HEK293 (cell line): ENCODE results near the gene RGN.

Experiments
- CTCF ChIA-PET: fragments of 350-600 bp; formaldehyde crosslinking; extraction: SDS; loops from one replicate; lab custom pipeline; 2021; ENCODE audit warnings: antibody characterized with exemption; lab: Yijun Ruan, JAX
- POLR2A ChIA-PET: fragments of 300-600 bp; formaldehyde crosslinking; extraction: SDS; loops from one replicate; lab custom pipeline; 2020; ENCODE audit warnings: antibody characterized with exemption, inconsistent platforms; lab: Yijun Ruan, JAX
- H3K27ac ChIP-seq: fragments of 200-500 bp; sonication (Bioruptor generic); 2 replicates; pipeline ENCODE4 v1.5.1; 2014; ENCODE audit warnings: low read depth, low read length, control low read depth, inconsistent platforms; ENCODE audit errors: extremely low read depth
- H3K36me3 ChIP-seq, 2 experiments: fragments of 200-500 bp in 1 of 2; sonication (Bioruptor generic) in 1 of 2; 1 replicate in 1 of 2; 2 replicates in 1 of 2; pipeline ENCODE4 v1.5.1; 2014 to 2017; ENCODE audit warnings: inconsistent platforms in 2 of 2, low read length in 2 of 2; ENCODE audit not compliant: control insufficient read depth in 2 of 2, insufficient read depth in 1 of 2
- H3K4me1 ChIP-seq: fragments of 200-500 bp; sonication (Bioruptor generic); 2 replicates; pipeline ENCODE4 v1.5.1; 2014; ENCODE audit warnings: mild to moderate bottlenecking, low read length, inconsistent platforms; ENCODE audit not compliant: control insufficient read depth, insufficient read depth
- H3K4me3 ChIP-seq: 2 replicates; pipeline ENCODE4 v1.5.1; 2011; ENCODE audit warnings: low read depth, mild to moderate bottlenecking, control low read depth, low read length, moderate library complexity
- H3K9me3 ChIP-seq: fragments of 200-500 bp; sonication (Bioruptor generic); 2 replicates; pipeline ENCODE4 v1.5.1; 2014; ENCODE audit warnings: low read depth, low read length, inconsistent platforms; ENCODE audit not compliant: control insufficient read depth, insufficient read depth
- BCL11A ChIP-seq: fragments of 450-650 bp; formaldehyde crosslinking; IDR thresholded peaks from 2 replicates; pipeline ENCODE4 v1.5.1; 2016; ENCODE audit warnings: low read depth, missing biosample characterization, missing genetic modification characterization
- KLF16 ChIP-seq: fragments of 450-650 bp; formaldehyde crosslinking; IDR thresholded peaks from 2 replicates; pipeline ENCODE4 v1.5.1; 2017; ENCODE audit warnings: missing biosample characterization, missing genetic modification characterization
- OVOL3 ChIP-seq: fragments of 450-650 bp; formaldehyde crosslinking; IDR thresholded peaks from 2 replicates; pipeline ENCODE4 v1.5.1; 2016; ENCODE audit warnings: missing biosample characterization, missing genetic modification characterization
- SCRT1 ChIP-seq: fragments of 450-650 bp; formaldehyde crosslinking; IDR thresholded peaks from 2 replicates; pipeline ENCODE4 v1.5.1; 2016; ENCODE audit warnings: missing biosample characterization, missing genetic modification characterization, borderline replicate concordance
- SETDB1 ChIP-seq: IDR thresholded peaks from one replicate; pipeline ENCODE4 v1.6.1; 2017; ENCODE audit warnings: mild to moderate bottlenecking, low read length, moderate library complexity, mixed read lengths; ENCODE audit not compliant: insufficient read length
- TRIM28 ChIP-seq: IDR thresholded peaks from 2 replicates; pipeline ENCODE4 v1.6.1; 2011; ENCODE audit warnings: low read length, control low read depth, borderline replicate concordance
- WT1 ChIP-seq: fragments of 450-650 bp; formaldehyde crosslinking; IDR thresholded peaks from 2 replicates; pipeline ENCODE4 v1.5.1; 2016; ENCODE audit warnings: missing biosample characterization, missing genetic modification characterization
- ZBTB20 ChIP-seq: fragments of 450-650 bp; formaldehyde crosslinking; IDR thresholded peaks from 2 replicates; pipeline ENCODE4 v1.5.1; 2016; ENCODE audit warnings: missing biosample characterization, missing genetic modification characterization
- ZBTB48 ChIP-seq: fragments of 450-650 bp; formaldehyde crosslinking; IDR thresholded peaks from 2 replicates; pipeline ENCODE4 v1.5.1; 2016; ENCODE audit warnings: missing biosample characterization, missing genetic modification characterization
- ZNF114 ChIP-seq: fragments of 450-650 bp; formaldehyde crosslinking; IDR thresholded peaks from 2 replicates; pipeline ENCODE4 v1.5.0; 2017; ENCODE audit warnings: missing biosample characterization, missing genetic modification characterization
- ZNF2 ChIP-seq: fragments of 450-650 bp; formaldehyde crosslinking; IDR thresholded peaks from 2 replicates; pipeline ENCODE4 v1.5.1; 2016; ENCODE audit warnings: missing biosample characterization, missing genetic modification characterization
- ZNF239 ChIP-seq: fragments of 450-650 bp; formaldehyde crosslinking; IDR thresholded peaks from 2 replicates; pipeline ENCODE4 v1.5.1; 2016; ENCODE audit warnings: missing biosample characterization, missing genetic modification characterization
- ZNF518A ChIP-seq: fragments of 450-650 bp; formaldehyde crosslinking; conservative IDR thresholded peaks from 2 replicates; pipeline ENCODE4 v1.5.1; 2016; ENCODE audit warnings: low read depth, missing biosample characterization, missing genetic modification characterization
- ZNF521 ChIP-seq: fragments of 450-650 bp; formaldehyde crosslinking; IDR thresholded peaks from 2 replicates; pipeline ENCODE4 v1.5.1; 2017; ENCODE audit warnings: missing biosample characterization, mild to moderate bottlenecking, missing genetic modification characterization
- ZNF549 ChIP-seq: fragments of 450-650 bp; IDR thresholded peaks from 2 replicates; pipeline ENCODE4 v1.5.1; 2018; ENCODE audit warnings: missing biosample characterization, missing genetic modification characterization, mild to moderate bottlenecking, inconsistent platforms, moderate library complexity
- ZNF654 ChIP-seq: fragments of 450-650 bp; formaldehyde crosslinking; IDR thresholded peaks from 2 replicates; pipeline ENCODE4 v1.5.1; 2016; ENCODE audit warnings: low read depth, missing biosample characterization, missing genetic modification characterization
- ZNF776 ChIP-seq: fragments of 450-650 bp; formaldehyde crosslinking; IDR thresholded peaks from 2 replicates; pipeline ENCODE4 v1.5.0; 2017; ENCODE audit warnings: missing biosample characterization, missing genetic modification characterization, borderline replicate concordance

The RGN gene

DNA sequence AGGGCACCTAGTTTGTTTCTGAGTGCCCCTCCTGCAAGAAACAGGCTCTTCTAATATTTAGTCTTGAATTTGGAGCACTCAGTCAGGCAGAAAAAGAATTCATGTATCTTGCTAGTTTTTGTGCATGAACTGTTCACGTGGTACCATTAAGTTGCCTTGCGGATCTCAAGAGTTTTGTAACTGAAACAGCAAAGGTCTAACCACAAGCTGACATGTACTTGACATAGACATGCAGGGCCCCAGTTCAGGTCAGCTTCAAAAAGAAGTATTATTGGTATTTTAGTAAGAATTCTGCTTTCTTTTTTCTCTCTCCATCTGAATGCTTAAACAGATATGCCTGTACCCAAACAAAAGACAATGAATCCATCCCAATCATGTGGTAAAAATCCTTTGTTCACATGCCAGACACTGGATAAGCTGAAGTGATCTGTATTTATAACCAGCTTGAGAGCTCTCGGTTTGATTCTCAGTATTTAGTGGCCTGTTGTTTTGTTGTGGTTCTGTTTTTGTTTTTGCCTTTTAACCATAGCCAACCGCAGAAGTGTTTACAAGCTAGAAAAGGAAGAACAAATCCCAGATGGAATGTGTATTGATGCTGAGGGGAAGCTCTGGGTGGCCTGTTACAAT is 13.0 kb downstream of the RGN start:
- Histone ChIP-seq H3K36me3 (no peaks in the 10 kb centered on the region), H3K27ac (no peak overlapping the region), H3K4me3 (no peak overlapping the region), H3K4me1 (0 out of 2 replicates have a peak, but pooled peaks cover 2% of the 10 kb centered on the region), H3K9me3 (no peaks in the 10 kb centered on the region)
- TF ChIP-seq OVOL3 (tag by site-specific recombination) (no peak), ZBTB20 (tag by site-specific recombination) (peak; percentile 57; the same call in 1 of the 2 replicates)
- CTCF ChIA-PET: interaction anchor here (0.7 to 4.6 kb wide), 3 partner anchors 60 to 643 kb away, joined by 3 to 24 read pairs (median 3); no protein-coding TSS in a partner anchor
- POLR2A ChIA-PET: no interaction called here

DNA sequence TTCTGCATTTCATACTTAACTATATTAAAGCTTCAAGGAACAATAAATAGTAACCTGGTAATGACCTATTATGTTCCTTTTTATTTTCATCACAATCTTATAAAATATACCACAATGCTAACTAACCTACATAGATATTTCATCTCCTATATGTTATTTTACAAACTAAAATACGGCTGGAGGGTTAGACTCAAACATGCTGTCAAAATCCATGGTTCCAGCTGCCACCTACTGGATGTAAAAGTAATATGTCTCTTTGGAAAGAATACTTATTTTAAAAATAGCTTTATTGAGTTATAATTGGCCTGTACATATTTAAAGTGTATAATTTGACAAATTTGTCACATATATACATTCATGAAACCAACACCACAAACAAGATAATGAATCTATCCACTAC is 15.0 kb downstream of the RGN start:
- POLR2A ChIA-PET: no interaction called here
- Histone ChIP-seq H3K4me1 (0 out of 2 replicates have a peak, but pooled peaks cover 2% of the 10 kb centered on the region), H3K27ac (no peak overlapping the region), H3K36me3 (no peaks in the 10 kb centered on the region), H3K9me3 (no peaks in the 10 kb centered on the region), H3K4me3 (no peak overlapping the region)
- CTCF ChIA-PET: interaction anchor here (0.6 to 4.6 kb wide), 33 partner anchors 9 to 920 kb away, joined by 3 to 24 read pairs (median 3); partner anchors contain the start of genes RBM10 and SLC9A7
- TF ChIP-seq ZNF114 (tag by site-specific recombination) (no peak), ZNF654 (peak; percentile 57), ZNF2 (tag by site-specific recombination) (0 out of 2 replicates have a peak, but pooled peaks have one; percentile 29)

DNA sequence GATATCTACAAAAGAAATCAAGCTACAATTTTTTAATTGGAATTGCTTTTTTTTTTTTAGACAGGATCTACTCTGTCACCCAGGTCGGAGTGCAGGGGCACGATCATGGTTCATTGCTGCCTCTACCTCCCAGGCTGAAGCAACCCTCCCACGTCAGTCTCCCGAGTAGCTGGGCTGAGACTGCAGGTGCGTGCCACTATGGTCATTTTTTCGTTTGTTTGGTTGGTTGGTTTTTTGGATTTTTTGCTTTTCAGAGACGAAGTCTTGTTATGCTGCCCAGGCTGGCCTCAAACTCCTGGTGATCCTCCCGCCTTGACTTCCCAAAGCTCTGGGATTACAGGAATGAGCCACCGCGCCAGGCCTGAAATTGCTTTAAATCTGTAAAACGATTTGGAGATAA is 15.6 kb downstream of the RGN start:
- Histone ChIP-seq H3K4me1 (0 out of 2 replicates have a peak, but pooled peaks cover 2% of the 10 kb centered on the region), H3K27ac (no peak overlapping the region), H3K36me3 (no peaks in the 10 kb centered on the region), H3K4me3 (no peak overlapping the region), H3K9me3 (no peaks in the 10 kb centered on the region)
- POLR2A ChIA-PET: no interaction called here
- CTCF ChIA-PET: interaction anchor here (0.6 to 4.6 kb wide), 28 partner anchors 8 to 921 kb away, joined by 3 to 24 read pairs (median 4); partner anchors contain the start of gene RBM10
- TF ChIP-seq ZBTB48 (tag by site-specific recombination) (no peak), ZNF549 (tag by site-specific recombination) (no peak), ZNF239 (no peak), ZNF776 (tag by site-specific recombination) (no peak), ZNF521 (tag by site-specific recombination) (no peak), ZNF518A (tag by site-specific recombination) (no peak), KLF16 (no peak), BCL11A (no peak), SCRT1 (no peak), SETDB1 (no peak), TRIM28 (no peak), WT1 (tag by site-specific recombination) (no peak)
